ENCODE results near the gene RILPL1. TPM values are rescaled to one million over a fixed set of nuclear protein-coding genes. Genes with fewer than 3 reads are reported as not detected.
A peak's percentile ranks its signal among the peaks of the same experiment; 100 is the strongest.
"Not testable (repeated sequence)": the region's sequence is repeated elsewhere in the genome, so short reads cannot be mapped to it uniquely, and the experiment has no call there.

RILPL1 gene
- total RNA-seq, 1 experiment from 2014 or later, result 11.5 TPM

- CTCF ChIA-PET, result no interaction called here
Observed at GRCh38 chr12:123436017-123436964, 97.2 kb downstream of the RILPL1 start, which contains the start of gene RILPL2. TSS of gene RILPL2 (minus strand) at chr12:123436684. CDS start at chr12:123436420, 264 bp downstream.

GRCh38 chr12:123435636-123436016 is 97.9 kb downstream of the RILPL1 start:
- no peaks in the 10 kb centered on the region for H3K9me3 ChIP-seq (ENCODE audit: insufficient read depth, low read depth)
- no peaks in the 10 kb centered on the region for H3K36me3 ChIP-seq (ENCODE audit: low read depth)
- intact Hi-C loops (cut with micrococcal nuclease; ENCODE audit: unreplicated experiment), result loop anchor here (5.0 kb wide), 1 partner anchor 147 kb away; the partner anchor contains the start of gene TMED2
- no peaks in the 10 kb centered on the region for H3K9me2 ChIP-seq (ENCODE audit: insufficient read depth)
- no peak for TF ChIP-seq CTCF (conservative IDR thresholded peaks at IDR 0.05)
- TF ChIP-seq EZH2 (IDR thresholded peaks at IDR 0.05; ENCODE audit: low read depth), result no peak
- peak overlapping the region; percentile 86 for H3K4me2 ChIP-seq
- H3K79me2 ChIP-seq (ENCODE audit: low read depth), result peaks cover 9% of the 10 kb centered on the region; the same call in 1 of the 2 replicates
- DNase-seq, result no peak
- POLR2A ChIA-PET (ENCODE audit: unreplicated experiment), result interaction anchor here (0.5 to 0.7 kb wide), 2 partner anchors 16 to 114 kb away, joined by 3 to 6 read pairs; no protein-coding TSS in a partner anchor
- H4K20me1 ChIP-seq (ENCODE audit: insufficient read depth), result no peaks in the 10 kb centered on the region
- 0 out of 2 replicates have a peak, but pooled peaks cover 4% of the 10 kb centered on the region for H3K4me1 ChIP-seq (replicated peaks; ENCODE audit: insufficient read depth)
- no peaks in the 10 kb centered on the region; the same call in 1 of the 2 replicates for H3F3A ChIP-seq (ENCODE audit: insufficient read depth, low read depth)
- H2AFZ ChIP-seq, result peak overlapping the region; percentile 91
- CTCF ChIA-PET, result no interaction called here
- no TSS peak for BruUV-seq (replicated peaks)
- H3K27me3 ChIP-seq (ENCODE audit: insufficient read depth, low read depth), result no peaks in the 10 kb centered on the region
- peak overlapping the region; percentile 58 for H3K4me3 ChIP-seq
- H3K27ac ChIP-seq, result no peak overlapping the region

More at GRCh38 chr12:123436017-123436964, 97.2 kb downstream of the RILPL1 start, which contains the start of gene RILPL2:
- peak within 1 kb of the TSS; percentile 86 for H3K4me2 ChIP-seq
- H2AFZ ChIP-seq, result peak within 1 kb of the TSS; percentile 91
- H4K20me1 ChIP-seq (ENCODE audit: insufficient read depth), result no peaks in the 10 kb centered on the region
- H3F3A ChIP-seq (ENCODE audit: insufficient read depth, low read depth), result no peaks in the 10 kb centered on the region; the same call in 1 of the 2 replicates
- H3K4me1 ChIP-seq (replicated peaks; ENCODE audit: insufficient read depth), result 0 out of 2 replicates have a peak, but pooled peaks cover 4% of the 10 kb centered on the region
- no peaks in the 10 kb centered on the region for H3K9me2 ChIP-seq (ENCODE audit: insufficient read depth)
- intact Hi-C loops (cut with micrococcal nuclease; ENCODE audit: unreplicated experiment), result loop anchor here (5.0 kb wide), 1 partner anchor 146 kb away; the partner anchor contains the start of gene TMED2
- no peaks in the 10 kb centered on the region for H3K36me3 ChIP-seq (ENCODE audit: low read depth)
- H3K4me3 ChIP-seq, result peak within 1 kb of the TSS; percentile 58
- BruUV-seq (replicated peaks), result no TSS peak
- no peaks in the 10 kb centered on the region for H3K9me3 ChIP-seq (ENCODE audit: insufficient read depth, low read depth)
- no peaks in the 10 kb centered on the region for H3K27me3 ChIP-seq (ENCODE audit: insufficient read depth, low read depth)
- TF ChIP-seq EZH2 (IDR thresholded peaks at IDR 0.05; ENCODE audit: low read depth) (no peak), CTCF (conservative IDR thresholded peaks at IDR 0.05) (no peak)
- no peak within 1 kb of the TSS for H3K27ac ChIP-seq
- POLR2A ChIA-PET (ENCODE audit: unreplicated experiment), result interaction anchor here (0.5 to 0.7 kb wide), 2 partner anchors 16 to 114 kb away, joined by 3 to 6 read pairs; no protein-coding TSS in a partner anchor
- peak; percentile 66 to 89 for DNase-seq
- peaks cover 9% of the 10 kb centered on the region; the same call in 1 of the 2 replicates for H3K79me2 ChIP-seq (ENCODE audit: low read depth)

GRCh38 chr12:123433615-123434014 is 99.9 kb downstream of the RILPL1 start:
- no TSS peak for BruUV-seq (replicated peaks)
- Histone ChIP-seq H3K9me2 (ENCODE audit: insufficient read depth) (no peaks in the 10 kb centered on the region), H3K4me2 (no peak overlapping the region), H4K20me1 (ENCODE audit: insufficient read depth) (no peaks in the 10 kb centered on the region), H2AFZ (no peak overlapping the region), H3K36me3 (ENCODE audit: low read depth) (no peaks in the 10 kb centered on the region), H3K79me2 (ENCODE audit: low read depth) (peaks cover 9% of the 10 kb centered on the region; the same call in 1 of the 2 replicates), H3F3A (ENCODE audit: insufficient read depth, low read depth) (no peaks in the 10 kb centered on the region; the same call in 1 of the 2 replicates), H3K27me3 (ENCODE audit: insufficient read depth, low read depth) (no peaks in the 10 kb centered on the region), H3K4me1 (replicated peaks; ENCODE audit: insufficient read depth) (0 out of 2 replicates have a peak, but pooled peaks cover 4% of the 10 kb centered on the region), H3K4me3 (no peak overlapping the region), H3K9me3 (ENCODE audit: insufficient read depth, low read depth) (no peaks in the 10 kb centered on the region), H3K27ac (no peak overlapping the region)
- no peak for DNase-seq
- intact Hi-C loops (cut with micrococcal nuclease; ENCODE audit: unreplicated experiment), result no loop called here
- POLR2A ChIA-PET (ENCODE audit: unreplicated experiment), result no interaction called here
- CTCF ChIA-PET, result no interaction called here
- no peak for TF ChIP-seq EZH2 (IDR thresholded peaks at IDR 0.05; ENCODE audit: low read depth)
- no peak for TF ChIP-seq CTCF (conservative IDR thresholded peaks at IDR 0.05)

- H3K4me1 ChIP-seq (replicated peaks; ENCODE audit: insufficient read depth); H3K9me3 ChIP-seq (ENCODE audit: insufficient read depth, low read depth); BruUV-seq (replicated peaks); H3K9me2 ChIP-seq (ENCODE audit: insufficient read depth); H3K27me3 ChIP-seq (ENCODE audit: insufficient read depth, low read depth); H3K4me3 ChIP-seq; H3K27ac ChIP-seq; CTCF ChIA-PET; DNase-seq; H2AFZ ChIP-seq; intact Hi-C loops (cut with micrococcal nuclease; ENCODE audit: unreplicated experiment); H3F3A ChIP-seq (ENCODE audit: insufficient read depth, low read depth); H3K79me2 ChIP-seq (ENCODE audit: low read depth); H3K36me3 ChIP-seq (ENCODE audit: low read depth); H3K4me2 ChIP-seq; H4K20me1 ChIP-seq (ENCODE audit: insufficient read depth): not testable (repeated sequence)
- POLR2A ChIA-PET (ENCODE audit: unreplicated experiment), result interaction anchor here (0.6 kb wide), 1 partner anchor 15 kb away, joined by 4 read pairs; no protein-coding TSS in a partner anchor
Observed at GRCh38 chr12:123431951-123432817, 101.3 kb downstream of the RILPL1 start.

Measured in PC-9 (cell line).